Stomach (tissue), 9 donors: Measurements from ENCODE around the gene SNX27. TPM values are rescaled to one million over a fixed set of nuclear protein-coding genes. Genes with fewer than 3 reads are reported as not detected.
A peak's percentile ranks its signal among the peaks of the same experiment; 100 is the strongest.

ENCODE experiments used
- DNase-seq, 2 donors: peaks; one replicate each; pipeline versions ENCODE4 v3.0.0 to v3.0.0-alpha.2; 2013 to 2019
- H3K27ac ChIP-seq, 5 donors: fragments of 200-600 bp in 4 of 5; sonication (generic) in 4 of 5; one replicate each; pipeline ENCODE4 v1.5.1; 2013 to 2019; ENCODE audit warnings: mild to moderate bottlenecking in 1 of 5, moderate library complexity in 1 of 5
- H3K27me3 ChIP-seq, 3 donors: fragments of 200-600 bp; sonication (generic); one replicate each; pipeline ENCODE4 v1.5.1; 2017 to 2019; ENCODE audit warnings: mixed run types in 1 of 3
- H3K36me3 ChIP-seq, 4 donors: fragments of 200-600 bp; sonication (generic); 1 replicate in 3 of 4; 2 replicates in 1 of 4; pipeline ENCODE4 v1.5.1; 2016 to 2019
- H3K4me1 ChIP-seq, 4 donors: fragments of 200-600 bp; sonication (generic); one replicate each; pipeline ENCODE4 v1.5.1; 2016 to 2019
- H3K4me3 ChIP-seq, 4 donors: fragments of 200-600 bp; sonication (generic) in 3 of 4; one replicate each; pipeline ENCODE4 v1.5.1; 2016 to 2019; ENCODE audit warnings: mild to moderate bottlenecking in 1 of 4
- H3K9me3 ChIP-seq, 4 donors: fragments of 200-600 bp; sonication (generic); one replicate each; pipeline ENCODE4 v1.5.1; 2016 to 2019
- EP300 ChIP-seq: sonication (generic); formaldehyde crosslinking; IDR thresholded peaks from one replicate; pipeline ENCODE4 v1.6.1; 2017; ENCODE audit warnings: antibody characterized with exemption
- POLR2A ChIP-seq, 4 donors: fragments of 450-650 bp; IDR thresholded peaks; one replicate each; pipeline ENCODE4 v1.6.1; 2016; ENCODE audit warnings: antibody characterized with exemption in 4 of 4, control low read depth in 2 of 4, mild to moderate bottlenecking in 1 of 4, moderate library complexity in 1 of 4
- POLR2AphosphoS5 ChIP-seq, 3 donors: sonication (generic); formaldehyde crosslinking; IDR thresholded peaks; one replicate each; pipeline ENCODE4 v1.6.1; 2016; ENCODE audit warnings: antibody characterized with exemption in 3 of 3
- WGBS, 5 donors: extraction: QIAGEN DNeasy Blood & Tissue Kit in 3 of 5; methylation state at CpG; one replicate each; pipeline versions ENCODE4 v1.1.5 to v1.1.7; 2013 to 2018; 5-methylcytosine and 5-hydroxymethylcytosine counted together
- intact Hi-C: fragments of 100-400 bp; cut with DNase I; formaldehyde crosslinking; loops from one replicate; pipeline ENCODE4 v1.15.1; 2023; ENCODE audit warnings: low total_unique reads
- polyA plus RNA-seq, 3 donors: library from polyadenylated mRNA; stranded (reverse); fragments of 200-250 nt; gene quantifications; one replicate each; pipeline ENCODE4 v1.2.3, GENCODE V29; 2013
- total RNA-seq, 5 donors: library from RNA; depleted of rRNA; stranded (reverse); fragments of >200 nt; gene quantifications; one replicate each; pipeline versions ENCODE4 v1.1.0 to v1.2.3, GENCODE V29; 2014 to 2016
- TF ChIP-seq, protein P1 (sequence below), 7 experiments: fragments of 450-650 bp in 4 of 7; fragments of 200-600 bp in 3 of 7; sonication (generic) in 3 of 7; IDR thresholded peaks; one replicate each; pipeline ENCODE4 v1.5.1; 2016 to 2019; ENCODE audit warnings: antibody characterized with exemption in 7 of 7, control low read depth in 2 of 7, mild to moderate bottlenecking in 1 of 7
- donor health status: healthy with polysubstance abuse.
- donor health status: Bipolar disorder and iron deficiency.
- donor health status: healthy.

The SNX27 gene
- total and polyA plus RNA-seq, 8 donors, result 4.3 to 82.3 (median 17.7) TPM

DNA sequence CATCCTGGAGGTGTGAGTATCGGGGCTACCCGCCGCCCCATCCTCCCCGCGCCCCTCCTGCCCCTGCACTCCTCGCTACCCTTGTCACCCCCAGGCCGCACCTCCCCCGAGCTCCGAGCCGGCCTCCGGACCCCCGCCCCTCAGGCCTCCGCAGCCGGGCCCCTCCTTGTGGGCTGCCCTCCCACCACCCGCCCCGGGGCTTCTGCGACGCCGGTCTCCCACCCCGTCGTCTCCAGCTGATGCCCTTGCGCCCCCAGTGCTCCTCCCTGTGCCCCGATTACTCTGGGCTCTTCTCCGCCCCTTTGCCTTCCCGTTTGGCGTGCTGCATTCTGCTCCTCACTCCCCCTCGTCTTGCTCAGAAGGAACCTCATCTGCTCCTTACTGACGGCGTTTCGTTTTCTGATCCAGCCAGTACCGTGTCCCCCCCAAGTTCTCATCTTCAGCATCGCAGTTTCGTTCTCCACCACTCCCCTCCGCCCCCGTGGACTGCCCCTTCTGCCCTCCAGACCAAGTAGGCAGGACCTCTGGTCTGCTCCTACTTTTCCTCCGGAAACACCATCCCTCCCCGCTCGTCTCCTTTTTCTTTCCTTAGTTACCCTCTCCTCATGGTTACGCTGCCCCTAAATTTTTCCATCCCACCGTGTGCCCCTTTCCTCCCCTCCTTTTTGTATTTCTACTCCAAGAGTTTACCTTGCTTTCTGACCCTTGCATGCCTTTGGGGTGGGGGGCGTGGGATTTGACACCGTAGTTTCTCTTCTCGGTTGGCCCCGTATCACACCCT lies 841 bp downstream of the SNX27 start:
- Histone ChIP-seq H3K36me3 (no peaks in the 10 kb centered on the region), H3K9me3 (no peaks in the 10 kb centered on the region), H3K27ac (peak overlapping the region; percentile 93 to 97 (median 97)), H3K4me3 (peak overlapping the region; percentile 79 to 100 (median 96)), H3K4me1 (peaks cover 16 to 57% (median 42%) of the 10 kb centered on the region in 4 donors), H3K27me3 (no peaks in the 10 kb centered on the region)
- 1 to 2% (median 2%) methylated on average over 27 to 44 of the region's 44 CpGs for WGBS, 5 donors
- TF ChIP-seq EP300, result no peak
- TF ChIP-seq, protein P1, sequence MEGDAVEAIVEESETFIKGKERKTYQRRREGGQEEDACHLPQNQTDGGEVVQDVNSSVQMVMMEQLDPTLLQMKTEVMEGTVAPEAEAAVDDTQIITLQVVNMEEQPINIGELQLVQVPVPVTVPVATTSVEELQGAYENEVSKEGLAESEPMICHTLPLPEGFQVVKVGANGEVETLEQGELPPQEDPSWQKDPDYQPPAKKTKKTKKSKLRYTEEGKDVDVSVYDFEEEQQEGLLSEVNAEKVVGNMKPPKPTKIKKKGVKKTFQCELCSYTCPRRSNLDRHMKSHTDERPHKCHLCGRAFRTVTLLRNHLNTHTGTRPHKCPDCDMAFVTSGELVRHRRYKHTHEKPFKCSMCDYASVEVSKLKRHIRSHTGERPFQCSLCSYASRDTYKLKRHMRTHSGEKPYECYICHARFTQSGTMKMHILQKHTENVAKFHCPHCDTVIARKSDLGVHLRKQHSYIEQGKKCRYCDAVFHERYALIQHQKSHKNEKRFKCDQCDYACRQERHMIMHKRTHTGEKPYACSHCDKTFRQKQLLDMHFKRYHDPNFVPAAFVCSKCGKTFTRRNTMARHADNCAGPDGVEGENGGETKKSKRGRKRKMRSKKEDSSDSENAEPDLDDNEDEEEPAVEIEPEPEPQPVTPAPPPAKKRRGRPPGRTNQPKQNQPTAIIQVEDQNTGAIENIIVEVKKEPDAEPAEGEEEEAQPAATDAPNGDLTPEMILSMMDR (IDR thresholded peaks at IDR 0.05), result no peak
- peak in 1 of 3 donors; percentile 6 for TF ChIP-seq POLR2AphosphoS5 (IDR thresholded peaks at IDR 0.05)
- no peak for TF ChIP-seq POLR2A (IDR thresholded peaks at IDR 0.05)
- intact Hi-C loops, result no loop called here
- DNase-seq, result peak in 1 of 2 donors; percentile 72

DNA sequence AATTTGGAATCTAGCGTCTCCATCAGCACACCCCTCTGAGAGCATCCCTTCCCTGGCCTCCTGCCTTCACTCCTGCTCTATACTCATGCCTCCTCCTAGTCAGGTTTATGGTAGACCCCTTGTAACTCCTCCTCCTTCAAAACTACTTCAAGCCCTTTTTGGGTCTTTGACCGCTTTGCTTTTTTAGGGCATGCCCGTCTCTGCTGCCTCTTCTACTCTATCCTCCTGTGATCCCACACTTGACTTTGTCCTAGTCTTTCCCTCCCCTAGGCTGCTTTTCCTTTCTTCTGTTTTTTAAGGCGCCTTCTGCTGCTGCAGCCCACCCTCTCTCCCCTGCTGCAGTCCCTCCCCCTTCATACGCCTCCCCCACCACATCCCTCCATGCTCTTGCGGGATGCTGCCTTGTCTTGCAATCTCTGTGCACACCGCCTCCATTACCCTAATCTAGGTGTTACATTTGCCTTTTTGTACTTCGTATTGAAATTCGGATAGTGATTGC lies 1.5 kb downstream of the SNX27 start:
- DNase-seq, result peak in 1 of 2 donors; percentile 53
- Histone ChIP-seq H3K4me1 (peaks cover 23 to 60% (median 48%) of the 10 kb centered on the region in 4 donors), H3K27me3 (no peaks in the 10 kb centered on the region), H3K9me3 (no peaks in the 10 kb centered on the region), H3K36me3 (no peaks in the 10 kb centered on the region), H3K4me3 (peak overlapping the region; percentile 79 to 100 (median 96)), H3K27ac (peak overlapping the region in 4 of 5 donors; percentile 93 to 97 (median 96))
- no peak for TF ChIP-seq EP300
- TF ChIP-seq POLR2AphosphoS5 (IDR thresholded peaks at IDR 0.05), result no peak
- TF ChIP-seq, protein P1 (IDR thresholded peaks at IDR 0.05), result no peak
- TF ChIP-seq POLR2A (IDR thresholded peaks at IDR 0.05), result no peak
- 35 to 48% (median 40%) methylated on average over 9 of the region's 9 CpGs for WGBS, 5 donors
- intact Hi-C loops, result no loop called here

DNA sequence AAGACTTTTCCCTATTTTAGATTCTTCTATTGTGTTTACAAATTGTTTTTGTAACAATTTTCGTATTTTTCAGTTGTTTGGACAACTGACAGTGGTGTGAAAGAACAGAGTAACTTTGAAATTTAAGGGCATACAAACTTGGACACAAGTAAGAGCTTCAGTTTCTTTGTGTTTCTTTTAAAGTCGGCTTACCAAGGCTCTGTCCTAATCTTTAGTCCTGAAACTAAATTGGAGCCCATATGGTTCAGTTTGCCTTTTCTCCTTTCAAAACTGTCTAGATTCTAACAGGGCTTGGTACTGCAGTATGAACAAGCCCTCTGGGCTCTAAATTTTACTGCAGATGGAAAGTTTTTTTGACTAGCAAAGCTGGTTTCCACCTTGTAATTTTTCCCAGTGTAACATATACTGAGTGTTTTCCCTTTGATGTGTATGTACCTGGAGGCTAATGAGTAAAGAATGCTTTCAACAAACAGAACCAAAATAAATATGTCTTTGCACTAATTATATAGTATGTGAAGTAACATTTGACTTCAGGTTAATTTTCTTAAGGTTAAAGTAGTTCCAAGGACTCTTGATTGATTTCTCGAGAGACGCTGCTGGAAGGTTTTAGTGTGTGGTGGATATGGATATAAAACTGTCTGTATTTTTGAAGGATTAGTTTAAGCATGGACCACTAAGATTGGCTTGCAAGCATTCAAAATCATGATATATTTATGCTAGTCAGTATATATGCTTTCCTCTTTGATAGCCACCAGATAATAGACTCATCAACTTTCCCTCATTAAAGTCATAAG lies 4.1 kb downstream of the SNX27 start:
- 70 to 78% (median 74%) methylated on average over 4 of the region's 4 CpGs for WGBS, 5 donors

DNA sequence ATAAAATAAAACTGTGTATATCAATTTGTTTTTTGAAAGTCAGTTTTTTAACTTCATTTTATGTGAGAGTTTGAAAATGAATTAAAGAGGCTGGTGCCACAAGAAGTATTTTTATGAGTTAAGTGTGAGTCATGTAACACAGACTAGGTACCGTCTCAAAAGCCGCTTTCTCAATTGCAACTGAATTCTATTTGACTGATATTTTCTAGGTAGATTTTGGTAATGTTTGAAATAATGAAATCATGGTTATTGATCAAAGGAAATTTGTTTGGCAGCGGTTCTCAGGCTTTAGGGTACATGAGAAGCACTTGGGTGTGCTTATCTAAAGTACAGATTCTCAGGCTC lies 4.6 kb downstream of the SNX27 start:
- TF ChIP-seq EP300 (no peak), POLR2AphosphoS5 (IDR thresholded peaks at IDR 0.05) (no peak), POLR2A (IDR thresholded peaks at IDR 0.05) (no peak)
- TF ChIP-seq, protein P1 (IDR thresholded peaks at IDR 0.05), result no peak
- WGBS, 5 donors, result 80 to 92% (median 85%) methylated on average over 3 of the region's 3 CpGs
- DNase-seq, result no peak
- intact Hi-C loops, result no loop called here
- Histone ChIP-seq H3K9me3 (no peaks in the 10 kb centered on the region), H3K27me3 (no peaks in the 10 kb centered on the region), H3K36me3 (no peaks in the 10 kb centered on the region), H3K4me1 (peaks cover 37 to 86% (median 68%) of the 10 kb centered on the region in 4 donors), H3K27ac (peak overlapping the region in 1 of 5 donors; percentile 4), H3K4me3 (no peak overlapping the region)

More for the DNA sequence above, 4.1 kb downstream of the SNX27 start:
- Histone ChIP-seq H3K9me3 (no peaks in the 10 kb centered on the region), H3K27me3 (no peaks in the 10 kb centered on the region), H3K36me3 (no peaks in the 10 kb centered on the region), H3K4me1 (peaks cover 43 to 85% (median 64%) of the 10 kb centered on the region in 4 donors), H3K4me3 (no peak overlapping the region), H3K27ac (peak overlapping the region in 2 of 5 donors; percentile 5 to 22)
- intact Hi-C loops, result no loop called here
- DNase-seq, result no peak
- TF ChIP-seq POLR2AphosphoS5 (IDR thresholded peaks at IDR 0.05) (no peak), POLR2A (IDR thresholded peaks at IDR 0.05) (no peak), EP300 (no peak)
- TF ChIP-seq, protein P1 (IDR thresholded peaks at IDR 0.05), result no peak
